SK-N-SH treated with all-trans-retinoic acid at 6 μM for 48 hours (cell line): ENCODE results near the gene ZNF212.

Source experiments
- ARNTL ChIP-seq: fragments of 450-650 bp; formaldehyde crosslinking; IDR thresholded peaks from 2 replicates; pipeline ENCODE4 v1.5.0; 2020; ENCODE audit warnings: low read depth, mild to moderate bottlenecking, moderate library complexity, borderline replicate concordance
- CREB5 ChIP-seq: fragments of 250-450 bp; sonication (Bioruptor Pico); IDR thresholded peaks from 2 replicates; pipeline ENCODE4 v1.5.1; 2020; ENCODE audit warnings: low read depth, mild to moderate bottlenecking, moderate library complexity
- CSRNP3 ChIP-seq: fragments of 250-450 bp; sonication (Bioruptor Pico); IDR thresholded peaks from 2 replicates; pipeline ENCODE4 v1.5.1; 2021; ENCODE audit warnings: mild to moderate bottlenecking, moderate library complexity
- ESRRG ChIP-seq: fragments of 250-450 bp; sonication (Bioruptor Pico); IDR thresholded peaks from 2 replicates; pipeline ENCODE4 v1.6.1; 2021; ENCODE audit warnings: mild to moderate bottlenecking
- OSR1 ChIP-seq: fragments of 250-450 bp; sonication (Bioruptor Pico); IDR thresholded peaks from 2 replicates; pipeline ENCODE4 v1.8.0; 2022; ENCODE audit warnings: moderate library complexity, mild to moderate bottlenecking, inconsistent platforms
- PATZ1 ChIP-seq: fragments of 250-450 bp; sonication (Bioruptor Pico); IDR thresholded peaks from 2 replicates; pipeline ENCODE4 v1.8.0; 2020; ENCODE audit warnings: mild to moderate bottlenecking, moderate library complexity, borderline replicate concordance
- POU6F1 ChIP-seq: fragments of 250-450 bp; sonication (Bioruptor Pico); IDR thresholded peaks from 2 replicates; pipeline ENCODE4 v1.8.0; 2021; ENCODE audit warnings: low read depth, mild to moderate bottlenecking, moderate library complexity, borderline replicate concordance
- RARB ChIP-seq: fragments of 250-450 bp; sonication (Bioruptor Pico); IDR thresholded peaks from 2 replicates; pipeline ENCODE4 v1.8.0; 2021; ENCODE audit warnings: mild to moderate bottlenecking, moderate library complexity
- TOX ChIP-seq: fragments of 250-450 bp; sonication (Bioruptor Pico); IDR thresholded peaks from 2 replicates; pipeline ENCODE4 v1.8.0; 2021; ENCODE audit warnings: mild to moderate bottlenecking, moderate library complexity, borderline replicate concordance
- ZC3H10 ChIP-seq: fragments of 250-450 bp; sonication (Bioruptor Pico); IDR thresholded peaks from 2 replicates; pipeline ENCODE4 v1.5.1; 2021; ENCODE audit warnings: mild to moderate bottlenecking, moderate library complexity
- ZFP3 ChIP-seq: fragments of 250-450 bp; sonication (Bioruptor Pico); IDR thresholded peaks from 2 replicates; pipeline ENCODE4 v1.5.0; 2020; ENCODE audit warnings: mild to moderate bottlenecking, moderate library complexity
- ZFP30 ChIP-seq: fragments of 450-650 bp; formaldehyde crosslinking; IDR thresholded peaks from 2 replicates; pipeline ENCODE4 v1.5.0; 2022; ENCODE audit warnings: mild to moderate bottlenecking, moderate library complexity
- ZNF70 ChIP-seq: fragments of 450-650 bp; formaldehyde crosslinking; IDR thresholded peaks from 2 replicates; pipeline ENCODE4 v1.5.0; 2020; ENCODE audit warnings: mild to moderate bottlenecking, moderate library complexity

- TF ChIP-seq ZFP30 (CRISPR knock-in tag) (no peak), TOX (CRISPR knock-in tag) (no peak), PATZ1 (no peak), ESRRG (no peak), ZC3H10 (CRISPR knock-in tag) (no peak), OSR1 (CRISPR knock-in tag) (no peak), CREB5 (CRISPR knock-in tag) (no peak), CSRNP3 (no peak), ZNF70 (CRISPR knock-in tag) (no peak), RARB (CRISPR knock-in tag) (no peak), ARNTL (no peak), ZFP3 (CRISPR knock-in tag) (no peak), POU6F1 (no peak)
These were observed 7.1 kb upstream of the ZNF212 start for GRCh38 chr7:149232362-149232761.
